GM18870 (cell line): ENCODE data around the gene TMEM98.
"Not testable (repeated sequence)": the region's sequence is repeated elsewhere in the genome, so short reads cannot be mapped to it uniquely, and the experiment has no call there.

Experiments used
- ATAC-seq: cut with Tn5 transposase; IDR thresholded peaks from one replicate; pipeline ENCODE4 v1.9.1; 2021; ENCODE audit warnings: moderate library complexity; ENCODE audit not compliant: unreplicated experiment

TMEM98 gene

DNA sequence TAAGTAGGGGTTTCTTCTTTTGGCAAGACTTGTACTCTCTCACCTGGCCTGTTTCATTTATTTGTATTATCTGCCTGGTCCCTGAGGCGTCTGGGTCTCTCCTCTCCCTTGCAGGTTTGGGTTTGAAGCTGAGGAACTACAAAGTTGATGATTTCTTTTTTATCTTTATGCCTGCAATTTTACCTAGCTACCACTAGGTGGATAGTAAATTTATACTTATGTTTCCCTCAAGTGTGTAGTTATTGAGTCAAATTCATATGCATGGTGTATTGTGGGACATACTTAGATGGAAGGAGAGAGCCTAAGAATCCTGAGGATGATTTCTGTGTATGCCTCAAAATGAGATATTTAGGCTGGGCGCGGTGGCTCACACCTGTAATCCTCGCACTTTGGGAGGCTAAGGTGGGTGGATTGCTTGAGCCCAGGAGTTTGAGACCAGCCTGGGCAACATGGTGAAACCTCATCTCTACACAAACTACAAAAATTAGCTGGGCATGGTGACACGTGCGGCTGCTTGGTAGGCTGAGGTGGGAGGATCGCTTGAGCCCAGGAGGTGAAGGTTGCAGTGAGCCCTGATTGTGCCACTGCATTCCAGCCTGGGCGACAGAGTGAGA is 13.6 kb downstream of the TMEM98 start:
- no peak for ATAC-seq

DNA sequence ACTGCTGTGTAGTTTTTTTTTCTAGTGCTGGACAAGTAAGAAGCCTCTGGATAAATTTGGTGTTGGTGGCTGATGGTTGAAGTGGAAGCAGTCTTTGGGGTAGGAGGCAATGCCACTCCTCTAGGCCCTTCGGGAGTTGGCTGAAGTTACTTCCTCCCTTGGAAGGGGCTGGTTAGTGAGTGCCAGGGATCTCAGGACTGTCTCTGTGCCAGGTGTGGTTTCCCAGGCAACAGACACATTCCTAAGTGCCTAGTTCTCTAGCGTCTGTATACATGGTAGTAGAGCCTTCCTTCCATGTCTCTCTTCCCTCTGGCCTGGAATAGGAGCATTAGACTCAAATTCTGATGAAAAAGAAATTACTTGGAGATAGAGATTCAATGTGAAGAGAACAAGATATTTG is 15.3 kb downstream of the TMEM98 start:
- ATAC-seq, result no peak

DNA sequence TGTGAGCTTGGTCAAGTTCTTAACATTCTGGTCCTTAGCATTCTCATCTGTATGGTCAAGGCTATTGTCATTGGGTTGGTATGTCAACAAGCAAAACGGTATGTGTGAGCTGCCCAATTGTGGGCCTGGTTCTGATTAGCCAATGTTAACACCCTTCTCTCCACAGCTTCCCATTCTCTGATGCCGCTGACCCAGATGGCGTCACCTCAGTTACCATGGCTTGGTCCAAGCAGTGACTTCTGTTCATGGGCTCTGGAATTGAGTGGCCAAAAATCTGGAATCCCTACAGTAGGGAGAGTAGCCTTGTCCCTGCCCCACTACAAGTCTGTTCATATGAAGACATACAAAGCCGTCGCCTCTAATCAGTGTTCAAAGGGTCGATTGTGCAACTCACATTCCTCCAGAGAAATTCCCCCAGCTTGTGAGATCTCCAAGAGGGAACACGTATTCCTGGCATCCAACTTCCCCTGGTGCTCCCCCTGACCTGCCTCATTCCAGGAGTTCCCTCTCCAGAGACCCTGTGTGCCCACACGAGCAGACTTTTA is 15.8 kb downstream of the TMEM98 start:
- no peak for ATAC-seq

DNA sequence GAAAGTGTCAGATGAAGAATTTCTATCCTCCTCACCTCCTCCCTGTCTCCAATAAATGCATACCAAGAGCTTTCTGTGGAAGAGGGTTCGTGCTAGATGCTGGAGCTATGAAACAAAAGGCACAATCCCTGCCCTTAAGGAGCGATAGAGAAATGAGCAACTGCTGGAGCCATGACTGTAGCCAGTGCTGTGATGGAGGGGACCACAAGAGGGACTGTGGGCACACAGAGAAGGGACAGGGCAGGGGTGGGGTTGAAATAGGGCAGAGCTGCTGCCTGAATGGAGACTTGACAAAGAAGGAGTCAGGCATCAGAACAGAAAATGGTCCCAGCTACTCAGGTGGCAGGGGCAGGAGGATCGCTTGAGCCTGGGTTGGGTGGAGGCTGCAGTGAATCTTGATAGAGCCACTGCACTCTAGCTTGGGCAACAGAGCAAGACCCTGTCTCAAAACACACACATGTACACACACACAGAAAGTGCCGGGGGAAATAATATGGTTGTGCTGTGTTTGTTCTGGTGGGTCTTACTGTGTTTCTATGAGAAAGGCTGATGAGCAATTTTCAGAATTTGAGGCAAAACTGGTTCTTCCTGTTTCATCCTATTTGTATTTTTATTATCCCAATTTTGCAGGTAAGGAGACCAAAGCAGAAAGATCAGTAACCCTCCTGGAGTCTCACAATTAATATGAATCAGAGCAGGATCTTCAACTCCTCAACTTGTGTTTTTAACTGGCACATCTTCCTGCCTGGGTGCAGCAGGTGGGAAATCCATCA is 16.5 kb downstream of the TMEM98 start:
- no peak for ATAC-seq

DNA sequence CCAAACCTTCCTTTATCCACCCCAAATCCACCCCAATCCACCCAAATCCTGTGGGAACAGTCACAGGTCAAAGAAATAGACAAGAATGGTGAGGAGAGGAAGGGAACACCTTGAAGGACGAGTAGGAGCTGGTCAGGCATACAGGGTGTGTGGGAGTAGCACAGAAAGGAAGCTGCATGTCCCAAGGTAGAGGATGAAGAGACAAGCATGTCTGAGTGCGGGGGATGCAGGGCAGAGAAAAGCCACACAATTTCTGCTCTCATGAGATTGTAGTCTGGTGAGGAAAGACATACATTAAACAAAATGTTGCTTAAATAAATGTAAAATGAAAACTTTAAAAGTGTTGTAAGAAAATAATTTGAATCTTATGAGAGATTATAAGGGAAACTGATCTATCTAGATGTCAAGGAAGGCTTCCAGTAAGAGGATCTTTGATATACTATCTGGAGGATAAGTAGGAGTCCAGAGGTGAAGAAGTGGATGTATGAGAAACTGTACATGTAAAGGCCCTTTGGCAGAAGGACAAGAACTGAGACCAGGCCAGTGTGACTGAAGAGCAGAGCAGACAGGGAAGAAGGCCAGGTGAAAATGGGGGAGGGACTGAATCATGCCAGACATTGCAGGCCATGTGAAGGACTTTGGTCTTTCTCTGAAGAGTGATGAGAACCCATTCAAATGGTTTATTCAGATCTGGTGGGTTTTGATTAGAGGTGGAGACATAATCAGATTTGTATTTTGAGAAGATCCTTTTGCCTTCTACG is 18.6 kb downstream of the TMEM98 start:
- no peak for ATAC-seq

DNA sequence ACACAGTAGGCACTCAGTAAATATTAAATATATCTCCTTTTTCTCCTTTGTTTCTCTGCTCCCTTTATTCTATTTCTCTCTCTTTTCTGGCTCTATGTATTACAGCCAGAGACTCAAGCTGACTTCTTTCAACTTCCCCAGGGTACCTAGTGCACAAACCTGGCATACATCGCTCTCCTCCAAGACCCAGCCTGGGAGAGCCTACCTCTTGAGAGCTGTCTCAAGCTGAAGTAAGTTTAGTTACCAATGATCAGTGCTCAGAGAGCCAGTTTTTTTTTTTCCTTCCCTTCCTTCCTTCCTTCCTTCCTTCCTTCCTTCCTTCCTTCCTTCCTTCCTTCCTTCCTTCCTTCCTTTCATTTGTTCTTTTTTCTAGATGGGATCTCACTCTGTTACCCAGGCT is 19.8 kb downstream of the TMEM98 start:
- no peak for ATAC-seq

DNA sequence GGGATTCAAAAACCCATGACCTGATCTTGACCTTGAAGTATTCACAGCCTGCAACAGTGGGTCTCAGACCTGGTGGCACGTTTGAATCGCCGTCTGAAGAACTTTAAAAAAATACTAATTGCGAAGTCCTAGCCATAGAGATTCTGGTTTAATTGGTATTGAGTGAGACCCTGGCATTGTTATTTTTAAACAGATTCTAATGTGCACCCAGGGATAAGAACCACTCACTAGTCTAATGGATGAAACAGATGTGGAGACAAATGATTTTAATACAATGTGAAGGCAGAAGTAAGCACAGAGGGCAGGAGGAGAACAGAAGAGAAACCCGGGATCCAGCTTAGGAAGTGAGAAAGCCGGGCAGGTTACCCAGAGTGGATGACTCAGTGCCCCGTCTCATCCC is 21.2 kb downstream of the TMEM98 start:
- no peak for ATAC-seq

DNA sequence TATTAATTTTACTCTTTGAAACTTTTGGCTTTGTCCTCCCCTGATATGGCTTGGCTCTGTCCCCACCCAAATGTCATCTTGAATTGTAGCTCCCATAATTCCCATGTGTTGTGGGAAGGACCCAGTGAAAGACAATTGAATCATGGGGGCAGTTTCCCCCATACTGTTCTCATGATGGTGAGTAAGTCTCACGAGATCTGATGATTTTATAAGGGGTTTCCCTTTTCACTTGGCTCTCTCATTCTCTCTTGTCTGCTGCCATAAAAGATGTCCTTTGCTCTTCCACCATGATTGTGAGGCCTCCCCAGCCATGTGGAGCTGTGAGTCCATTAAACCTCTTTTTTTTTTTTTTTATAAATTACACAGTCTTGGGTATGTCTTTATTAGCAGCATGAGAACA is 24.5 kb downstream of the TMEM98 start:
- ATAC-seq, result not testable (repeated sequence)

- ATAC-seq, result no peak
Measured at GRCh38 chr17:32953045-32953444, 25.1 kb downstream of the TMEM98 start.

- ATAC-seq, result no peak
Measured at GRCh38 chr17:32953857-32954256, 25.9 kb downstream of the TMEM98 start.

DNA sequence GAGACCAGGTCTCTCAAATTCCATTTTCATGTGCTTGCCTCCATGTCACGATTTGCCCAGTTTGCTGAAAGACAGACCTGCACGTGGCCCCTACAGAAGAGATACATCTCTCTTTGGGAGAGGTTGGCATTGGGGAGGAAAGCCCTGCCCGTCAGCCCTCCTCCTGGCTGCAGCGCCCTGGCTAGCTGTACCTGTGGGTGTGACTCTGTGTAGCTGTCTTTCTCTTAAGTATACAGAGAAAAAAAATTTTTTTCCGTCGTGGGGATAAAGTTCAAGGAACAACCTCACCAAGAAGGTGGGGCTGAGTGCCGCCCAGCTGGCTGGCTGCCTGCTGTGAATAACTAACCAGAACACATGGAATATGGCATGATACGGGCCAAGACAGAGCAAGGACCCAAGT is 26.5 kb downstream of the TMEM98 start:
- no peak for ATAC-seq

- no peak for ATAC-seq
Measured at GRCh38 chr17:32955155-32955554, 27.2 kb downstream of the TMEM98 start.

GRCh38 chr17:32956240-32956970 is 28.5 kb downstream of the TMEM98 start:
- no peak for ATAC-seq

DNA sequence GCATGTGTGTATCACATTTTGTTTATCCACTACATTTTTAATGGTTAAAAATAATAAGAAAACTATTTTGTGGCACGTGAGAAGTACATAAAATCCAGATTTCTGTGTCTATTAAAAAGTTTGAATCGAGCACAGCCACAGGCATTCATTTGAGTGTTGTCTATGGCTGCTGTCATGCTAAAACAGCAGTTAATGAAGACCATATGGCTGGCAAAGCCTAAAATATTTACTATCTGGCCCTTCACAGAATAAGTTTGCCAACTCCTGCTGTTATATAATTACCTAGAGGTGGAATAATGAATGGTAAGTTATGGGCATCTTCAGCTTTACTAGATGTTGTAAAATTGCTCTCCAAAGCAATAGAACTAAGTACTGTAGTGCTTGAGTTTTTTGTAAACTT is 30.5 kb downstream of the TMEM98 start:
- ATAC-seq, result no peak

DNA sequence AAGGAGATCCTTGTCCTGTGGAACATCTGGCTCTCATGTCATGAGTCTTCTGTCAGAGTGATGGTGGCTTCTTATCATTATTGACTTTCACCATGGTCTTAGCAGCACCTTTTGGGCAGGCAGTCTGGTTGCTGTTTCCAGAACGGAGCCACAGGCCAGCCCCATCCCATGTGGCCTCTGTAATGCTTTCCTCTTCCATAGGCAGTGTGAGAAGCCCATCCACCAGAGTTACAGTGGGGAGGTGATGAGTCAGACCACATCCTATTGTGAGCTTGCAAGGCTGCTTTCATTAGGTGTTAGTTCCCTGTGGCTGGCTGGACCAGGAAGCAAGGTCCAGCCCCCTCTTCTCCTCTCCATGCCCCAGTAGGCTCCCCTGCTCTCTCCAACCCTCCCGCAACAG is 32.9 kb downstream of the TMEM98 start:
- ATAC-seq, result no peak

DNA sequence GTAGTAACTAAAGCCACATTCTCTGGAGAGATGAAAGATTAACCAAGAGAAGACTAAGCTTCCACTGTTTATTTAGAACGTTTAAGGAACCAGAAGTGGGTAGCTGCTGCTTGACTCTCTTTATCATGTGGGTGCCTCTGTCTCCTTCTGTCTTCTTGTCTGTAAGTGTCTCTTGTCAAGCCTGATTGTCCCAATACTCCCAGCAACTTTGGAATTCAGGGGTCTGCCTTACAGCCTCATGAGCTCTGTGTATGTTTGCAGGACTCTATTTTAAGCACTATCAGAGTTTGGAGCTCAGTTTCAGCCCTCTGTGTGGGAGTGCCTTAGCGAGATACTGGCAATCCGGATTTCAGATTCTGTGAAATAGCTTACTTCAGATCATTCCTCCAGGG is 34.4 kb downstream of the TMEM98 start:
- no peak for ATAC-seq

DNA sequence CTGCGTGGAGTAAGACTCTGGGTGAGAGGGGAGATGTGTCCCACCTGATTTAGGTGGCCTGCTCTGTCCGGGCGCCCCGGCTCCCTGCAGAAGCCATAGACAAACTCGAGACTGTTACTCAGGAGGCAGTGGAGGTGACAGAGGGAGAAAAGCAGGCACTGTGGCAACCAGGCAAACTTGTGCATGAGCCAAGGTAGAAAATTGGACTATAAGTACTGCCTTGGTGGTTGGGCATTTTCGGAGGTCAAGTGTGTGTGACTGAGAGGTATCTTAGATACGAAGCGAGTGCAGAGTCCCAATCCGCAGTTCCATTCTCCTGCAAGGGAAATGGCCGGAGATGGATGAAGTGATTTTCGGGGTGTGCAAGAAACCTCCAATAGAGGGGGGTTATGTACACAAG is 36.6 kb downstream of the TMEM98 start:
- ATAC-seq, result no peak

- ATAC-seq, result not testable (repeated sequence)
Measured at GRCh38 chr17:32969231-32969630, 41.3 kb downstream of the TMEM98 start.

GRCh38 chr17:32970281-32970680 is 42.3 kb downstream of the TMEM98 start:
- no peak for ATAC-seq

- ATAC-seq, result no peak
Measured at GRCh38 chr17:32971171-32971570, 43.2 kb downstream of the TMEM98 start.

GRCh38 chr17:32976131-32976530 is 48.2 kb downstream of the TMEM98 start:
- no peak for ATAC-seq
